HepG2 (cell line): ENCODE data around the gene F7. TPM values are rescaled to one million over a fixed set of nuclear protein-coding genes. Genes with fewer than 3 reads are reported as not detected.

ENCODE experiments used
- BORCS8-MEF2B ChIP-seq: sonication (generic); formaldehyde crosslinking; IDR thresholded peaks from 2 replicates; pipeline ENCODE4 v1.8.0; 2022; ENCODE audit warnings: mild to moderate bottlenecking, missing genetic modification reagents
- CBX5 ChIP-seq: sonication (generic); formaldehyde crosslinking; IDR thresholded peaks from 2 replicates; pipeline ENCODE4 v1.4.0; 2020; ENCODE audit warnings: missing genetic modification reagents, borderline replicate concordance
- ERF ChIP-seq: IDR thresholded peaks from 2 replicates; pipeline ENCODE4 v1.6.1; 2018; ENCODE audit warnings: missing biosample characterization, missing genetic modification reagents
- KLF11 ChIP-seq: IDR thresholded peaks from 2 replicates; pipeline ENCODE4 v1.6.1; 2016; ENCODE audit warnings: missing compliant biosample characterization
- LCORL ChIP-seq, 2 experiments: fragments of 450-650 bp in 1 of 2; sonication (generic) in 1 of 2; formaldehyde crosslinking in 1 of 2; IDR thresholded peaks; 2 replicates each; pipeline versions ENCODE4 v1.5.0 to v1.6.1; 2017 to 2020; ENCODE audit warnings: antibody characterized with exemption in 1 of 2, missing genetic modification reagents in 1 of 2
- MAFF ChIP-seq: IDR thresholded peaks from 2 replicates; pipeline ENCODE4 v1.6.1; 2011; ENCODE audit warnings: low read depth, low read length, improper control_type of control experiment
- NONO ChIP-seq, 2 experiments: fragments of 450-650 bp in 1 of 2; sonication (generic) in 1 of 2; formaldehyde crosslinking in 1 of 2; IDR thresholded peaks in 1 of 2; conservative IDR thresholded peaks in 1 of 2; 2 replicates each; pipeline versions ENCODE4 v1.6.1 to v1.8.0; 2017 to 2022; ENCODE audit warnings: mild to moderate bottlenecking in 1 of 2, missing genetic modification reagents in 1 of 2, moderate library complexity in 1 of 2
- PAXIP1 ChIP-seq: sonication (generic); formaldehyde crosslinking; conservative IDR thresholded peaks from 2 replicates; pipeline ENCODE4 v1.4.0; 2020; ENCODE audit warnings: mild to moderate bottlenecking, missing genetic modification reagents, moderate library complexity
- SSRP1 ChIP-seq: IDR thresholded peaks from 2 replicates; pipeline ENCODE4 v1.6.1; 2016; ENCODE audit warnings: control low read depth
- TCF12 ChIP-seq, 2 experiments: fragments of 450-650 bp in 1 of 2; sonication (generic) in 1 of 2; formaldehyde crosslinking in 1 of 2; IDR thresholded peaks; 2 replicates each; pipeline versions ENCODE4 v1.6.1 to v1.8.0; 2017 to 2022; ENCODE audit warnings: antibody characterized with exemption in 1 of 2, mild to moderate bottlenecking in 1 of 2, missing genetic modification reagents in 1 of 2, moderate library complexity in 1 of 2
- U2AF2 ChIP-seq: fragments of 200-400 bp; formaldehyde crosslinking; IDR thresholded peaks from 2 replicates; pipeline ENCODE4 v1.6.1; 2017; ENCODE audit warnings: low read depth, mild to moderate bottlenecking, low read length
- ZC3H4 ChIP-seq: sonication (generic); formaldehyde crosslinking; IDR thresholded peaks from 2 replicates; pipeline ENCODE4 v1.4.0; 2020; ENCODE audit warnings: missing genetic modification reagents, borderline replicate concordance
- ZNF180 ChIP-seq: sonication (generic); formaldehyde crosslinking; IDR thresholded peaks from 2 replicates; pipeline ENCODE4 v1.4.0; 2020; ENCODE audit warnings: low read depth, missing genetic modification reagents, borderline replicate concordance
- ZNF234 ChIP-seq: sonication (generic); formaldehyde crosslinking; conservative IDR thresholded peaks from 2 replicates; pipeline ENCODE4 v1.5.1; 2020; ENCODE audit warnings: mild to moderate bottlenecking, missing genetic modification reagents
- ZNF296 ChIP-seq: sonication (generic); formaldehyde crosslinking; conservative IDR thresholded peaks from 2 replicates; pipeline ENCODE4 v1.5.0; 2020; ENCODE audit warnings: mild to moderate bottlenecking, missing genetic modification reagents
- ZNF30 ChIP-seq: sonication (generic); formaldehyde crosslinking; IDR thresholded peaks from 2 replicates; pipeline ENCODE4 v1.5.0; 2020; ENCODE audit warnings: mild to moderate bottlenecking, missing genetic modification reagents
- ZNF446 ChIP-seq: sonication (generic); formaldehyde crosslinking; IDR thresholded peaks from 2 replicates; pipeline ENCODE4 v1.5.0; 2020; ENCODE audit warnings: mild to moderate bottlenecking, missing genetic modification reagents
- ZNF772 ChIP-seq: sonication (generic); formaldehyde crosslinking; IDR thresholded peaks from 2 replicates; pipeline ENCODE4 v1.5.0; 2020; ENCODE audit warnings: mild to moderate bottlenecking, missing genetic modification reagents
- polyA plus RNA-seq, 8 experiments: library from polyadenylated mRNA; depleted of rRNA in 3 of 8; stranded (reverse) in 7 of 8; unstranded in 1 of 8; fragments of >200 nt; fragmentation: Illumina TruSeq in 4 of 8; extraction: Trizol in 4 of 8; gene quantifications; 2 replicates each; pipeline versions ENCODE4 v1.2.1 to v1.2.3, GENCODE V29; 2011 to 2016; ENCODE audit warnings: low read depth in 4 of 8, missing spikeins in 1 of 8, mixed read lengths in 1 of 8; ENCODE audit not compliant: insufficient read depth in 1 of 8
- total RNA-seq, 5 experiments: library from RNA; depleted of rRNA; stranded (reverse); fragments of >200 nt; fragmentation: Illumina TruSeq; extraction: Trizol; gene quantifications; 2 replicates each; pipeline ENCODE4 v1.2.3, GENCODE V29; 2016; ENCODE audit warnings: low read depth in 1 of 5
- TF ChIP-seq, protein P1 (sequence below): sonication (generic); formaldehyde crosslinking; IDR thresholded peaks from 2 replicates; pipeline ENCODE4 v1.8.1; 2022; ENCODE audit warnings: mild to moderate bottlenecking, missing genetic modification reagents
- TF ChIP-seq, protein P2 (sequence below), 2 experiments: sonication (generic) in 1 of 2; formaldehyde crosslinking in 1 of 2; IDR thresholded peaks; 2 replicates each; pipeline versions ENCODE4 v1.4.0 to v1.6.1; 2016 to 2020; ENCODE audit warnings: borderline replicate concordance in 1 of 2, low read depth in 1 of 2, mild to moderate bottlenecking in 1 of 2, missing genetic modification reagents in 1 of 2

The F7 gene
- total and polyA plus RNA-seq, 2 of the 13 experiments (the other 11 are each of a cell fraction or from before 2014, with no cell fraction given), result 12.6 to 26.5 TPM

- no peak; the same call in 1 of the 2 replicates for TF ChIP-seq ZNF772 (CRISPR knock-in tag)
- peak; percentile 78 for TF ChIP-seq BORCS8-MEF2B (CRISPR knock-in tag)
- no peak for TF ChIP-seq SSRP1 (CRISPR knock-in tag)
- no peak for TF ChIP-seq ZNF234 (CRISPR knock-in tag)
- TF ChIP-seq PAXIP1 (CRISPR knock-in tag), result peak; percentile 88
- TF ChIP-seq ZC3H4 (CRISPR knock-in tag), result no peak
- TF ChIP-seq ZNF180, result no peak
- TF ChIP-seq U2AF2, result no peak
- TF ChIP-seq KLF11 (CRISPR knock-in tag), result no peak
- TF ChIP-seq ZNF30 (CRISPR knock-in tag), result no peak
- 0 out of 2 replicates have a peak, but pooled peaks have one; percentile 82 for TF ChIP-seq ERF (CRISPR knock-in tag)
- TF ChIP-seq LCORL (IDR thresholded peaks at IDR 0.05), result peak; percentile 94
- TF ChIP-seq LCORL (CRISPR knock-in tag; IDR thresholded peaks at IDR 0.05), result peak; percentile 95
- TF ChIP-seq, protein P1, sequence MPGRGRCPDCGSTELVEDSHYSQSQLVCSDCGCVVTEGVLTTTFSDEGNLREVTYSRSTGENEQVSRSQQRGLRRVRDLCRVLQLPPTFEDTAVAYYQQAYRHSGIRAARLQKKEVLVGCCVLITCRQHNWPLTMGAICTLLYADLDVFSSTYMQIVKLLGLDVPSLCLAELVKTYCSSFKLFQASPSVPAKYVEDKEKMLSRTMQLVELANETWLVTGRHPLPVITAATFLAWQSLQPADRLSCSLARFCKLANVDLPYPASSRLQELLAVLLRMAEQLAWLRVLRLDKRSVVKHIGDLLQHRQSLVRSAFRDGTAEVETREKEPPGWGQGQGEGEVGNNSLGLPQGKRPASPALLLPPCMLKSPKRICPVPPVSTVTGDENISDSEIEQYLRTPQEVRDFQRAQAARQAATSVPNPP (CRISPR knock-in tag), result no peak
- TF ChIP-seq ZNF296 (CRISPR knock-in tag), result no peak
- TF ChIP-seq NONO (IDR thresholded peaks at IDR 0.05), result no peak
- TF ChIP-seq NONO (CRISPR knock-in tag; conservative IDR thresholded peaks at IDR 0.05), result peak; percentile 23; the same call in 1 of the 2 replicates
- peak; percentile 90 for TF ChIP-seq CBX5 (CRISPR knock-in tag)
- TF ChIP-seq TCF12 (IDR thresholded peaks at IDR 0.05), result no peak
- TF ChIP-seq TCF12 (CRISPR knock-in tag; IDR thresholded peaks at IDR 0.05), result no peak
- no peak for TF ChIP-seq MAFF
- TF ChIP-seq, protein P2, sequence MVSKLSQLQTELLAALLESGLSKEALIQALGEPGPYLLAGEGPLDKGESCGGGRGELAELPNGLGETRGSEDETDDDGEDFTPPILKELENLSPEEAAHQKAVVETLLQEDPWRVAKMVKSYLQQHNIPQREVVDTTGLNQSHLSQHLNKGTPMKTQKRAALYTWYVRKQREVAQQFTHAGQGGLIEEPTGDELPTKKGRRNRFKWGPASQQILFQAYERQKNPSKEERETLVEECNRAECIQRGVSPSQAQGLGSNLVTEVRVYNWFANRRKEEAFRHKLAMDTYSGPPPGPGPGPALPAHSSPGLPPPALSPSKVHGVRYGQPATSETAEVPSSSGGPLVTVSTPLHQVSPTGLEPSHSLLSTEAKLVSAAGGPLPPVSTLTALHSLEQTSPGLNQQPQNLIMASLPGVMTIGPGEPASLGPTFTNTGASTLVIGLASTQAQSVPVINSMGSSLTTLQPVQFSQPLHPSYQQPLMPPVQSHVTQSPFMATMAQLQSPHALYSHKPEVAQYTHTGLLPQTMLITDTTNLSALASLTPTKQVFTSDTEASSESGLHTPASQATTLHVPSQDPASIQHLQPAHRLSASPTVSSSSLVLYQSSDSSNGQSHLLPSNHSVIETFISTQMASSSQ (IDR thresholded peaks at IDR 0.05; ENCODE audit: low read depth), result no peak
- TF ChIP-seq, protein P2 (CRISPR knock-in tag; IDR thresholded peaks at IDR 0.05; ENCODE audit: borderline replicate concordance), result no peak
- TF ChIP-seq ZNF446 (CRISPR knock-in tag), result no peak
Observed at GRCh38 chr13:113157929-113158747, 52.5 kb downstream of the F7 start, which contains the start of gene PROZ (continued).
